HG03565 (cell line): ENCODE results near the gene ACSL1.

Experiments
- ATAC-seq: cut with Tn5 transposase; IDR thresholded peaks from one replicate; pipeline ENCODE4 v1.9.1; 2021; ENCODE audit warnings: mild to moderate bottlenecking, moderate library complexity; ENCODE audit not compliant: unreplicated experiment

The ACSL1 gene

GRCh38 chr4:184814686-184815045, 11.1 kb downstream of the ACSL1 start:
- ATAC-seq = no peak

- no peak for ATAC-seq
These were observed 13.1 kb downstream of the ACSL1 start for GRCh38 chr4:184812651-184813181.

- no peak for ATAC-seq
These were observed 13.6 kb downstream of the ACSL1 start for GRCh38 chr4:184812199-184812542.

- ATAC-seq = no peak
These were observed 14.1 kb downstream of the ACSL1 start for GRCh38 chr4:184811526-184812198.

- ATAC-seq = no peak
These were observed 15.0 kb downstream of the ACSL1 start for GRCh38 chr4:184810720-184811119.

- no peak for ATAC-seq
These were observed 17.1 kb downstream of the ACSL1 start for GRCh38 chr4:184808713-184809050.

- no peak for ATAC-seq
These were observed 17.7 kb downstream of the ACSL1 start for GRCh38 chr4:184807797-184808712.

- no peak for ATAC-seq
These were observed 18.5 kb downstream of the ACSL1 start for GRCh38 chr4:184807256-184807655.

- no peak for ATAC-seq
These were observed 19.1 kb downstream of the ACSL1 start for GRCh38 chr4:184806711-184807110.

GRCh38 chr4:184806229-184806550, 19.6 kb downstream of the ACSL1 start:
- ATAC-seq = no peak

- peak; percentile 44 for ATAC-seq
These were observed 20.1 kb downstream of the ACSL1 start for GRCh38 chr4:184805462-184806228.

GRCh38 chr4:184804621-184805020, 21.1 kb downstream of the ACSL1 start:
- no peak for ATAC-seq

GRCh38 chr4:184803874-184804273, 21.9 kb downstream of the ACSL1 start:
- ATAC-seq = no peak

GRCh38 chr4:184803133-184803532, 22.6 kb downstream of the ACSL1 start:
- ATAC-seq = no peak

GRCh38 chr4:184802697-184803015, 23.1 kb downstream of the ACSL1 start:
- ATAC-seq = no peak

GRCh38 chr4:184801781-184802696, 23.7 kb downstream of the ACSL1 start:
- no peak for ATAC-seq

- ATAC-seq = no peak
These were observed 27.3 kb downstream of the ACSL1 start for GRCh38 chr4:184798504-184798903.

- ATAC-seq = no peak
These were observed 28.9 kb downstream of the ACSL1 start for GRCh38 chr4:184796906-184797305.

GRCh38 chr4:184795214-184795844, 30.4 kb downstream of the ACSL1 start:
- ATAC-seq = no peak

- no peak for ATAC-seq
These were observed 31.3 kb downstream of the ACSL1 start for GRCh38 chr4:184794470-184794869.
